ENCODE data around the gene AIFM2.
A peak's percentile ranks its signal among the peaks of the same experiment; 100 is the strongest.

AIFM2 gene

GRCh38 chr10:70158113-70158512, 25.5 kb upstream of the AIFM2 start:
- no peak overlapping the region for H3K9ac ChIP-seq (ENCODE audit: low read length)
- WGBS (ENCODE audit: extremely low coverage, insufficient coverage, low lambda C conversion rate), result no CpG with 5 or more reads among the region's 2 CpGs

GRCh38 chr10:70155255-70155838, 22.7 kb upstream of the AIFM2 start:
- H3K56ac ChIP-seq (ENCODE audit: low read length), result no peak overlapping the region
- H3K9ac ChIP-seq (ENCODE audit: low read length), result no peak overlapping the region
- no peak for DNase-seq
- H3K18ac ChIP-seq (ENCODE audit: low read length), result no peak overlapping the region
- WGBS (ENCODE audit: extremely low coverage, insufficient coverage, low lambda C conversion rate), result no CpG with 5 or more reads among the region's 3 CpGs
- no peak overlapping the region for H4K5ac ChIP-seq (ENCODE audit: low read length)
- no peak overlapping the region for H4K8ac ChIP-seq (ENCODE audit: low read depth, low read length)
- no peak overlapping the region for H2BK120ac ChIP-seq (ENCODE audit: low read depth, low read length)
- no peak overlapping the region for H3K4ac ChIP-seq (ENCODE audit: low read depth, low read length)
- H2BK15ac ChIP-seq (replicated peaks; ENCODE audit: low read depth), result no peak overlapping the region
- H3K27ac ChIP-seq (ENCODE audit: low read depth, low read length), result no peak overlapping the region
- no peak overlapping the region for H2AK5ac ChIP-seq (ENCODE audit: low read length)
- no peaks in the 10 kb centered on the region for H3K27me3 ChIP-seq (ENCODE audit: insufficient read depth, low read length, poor library complexity)
- H3K4me2 ChIP-seq (ENCODE audit: low read length), result no peak overlapping the region
- H3K79me1 ChIP-seq (ENCODE audit: low read length), result peaks cover 1% of the 10 kb centered on the region
- no peak overlapping the region for H2BK5ac ChIP-seq (ENCODE audit: low read length)
- no peaks in the 10 kb centered on the region for H3K79me2 ChIP-seq (ENCODE audit: control insufficient read depth, insufficient read depth, low read length)
- no peaks in the 10 kb centered on the region for H3K4me1 ChIP-seq (ENCODE audit: control insufficient read depth, low read depth, low read length)
- H3K4me3 ChIP-seq (ENCODE audit: low read length), result no peak overlapping the region
- H3K36me3 ChIP-seq (ENCODE audit: control insufficient read depth, insufficient read depth, low read length), result peaks cover 8% of the 10 kb centered on the region
- no peak overlapping the region for H3K23ac ChIP-seq (ENCODE audit: low read length)

More at GRCh38 chr10:70158113-70158512, 25.5 kb upstream of the AIFM2 start:
- no peak overlapping the region for H3K56ac ChIP-seq (ENCODE audit: low read length)
- no peaks in the 10 kb centered on the region for H3K27me3 ChIP-seq (ENCODE audit: insufficient read depth, low read length, poor library complexity)
- H3K79me2 ChIP-seq (ENCODE audit: control insufficient read depth, insufficient read depth, low read length), result peaks cover 8% of the 10 kb centered on the region
- peaks cover 7% of the 10 kb centered on the region for H3K79me1 ChIP-seq (ENCODE audit: low read length)
- no peak overlapping the region for H4K8ac ChIP-seq (ENCODE audit: low read depth, low read length)
- H2BK15ac ChIP-seq (replicated peaks; ENCODE audit: low read depth), result no peak overlapping the region
- no peak overlapping the region for H2BK5ac ChIP-seq (ENCODE audit: low read length)
- H2AK5ac ChIP-seq (ENCODE audit: low read length), result no peak overlapping the region
- H3K4me3 ChIP-seq (ENCODE audit: low read length), result no peak overlapping the region
- no peak overlapping the region for H3K4me2 ChIP-seq (ENCODE audit: low read length)
- H3K18ac ChIP-seq (ENCODE audit: low read length), result no peak overlapping the region
- no peak overlapping the region for H2BK120ac ChIP-seq (ENCODE audit: low read depth, low read length)
- no peak for DNase-seq
- no peak overlapping the region for H3K4ac ChIP-seq (ENCODE audit: low read depth, low read length)
- H3K27ac ChIP-seq (ENCODE audit: low read depth, low read length), result no peak overlapping the region
- no peak overlapping the region for H3K23ac ChIP-seq (ENCODE audit: low read length)
- H4K5ac ChIP-seq (ENCODE audit: low read length), result no peak overlapping the region
- peaks cover 4% of the 10 kb centered on the region for H3K36me3 ChIP-seq (ENCODE audit: control insufficient read depth, insufficient read depth, low read length)
- no peaks in the 10 kb centered on the region for H3K4me1 ChIP-seq (ENCODE audit: control insufficient read depth, low read depth, low read length)

DNA sequence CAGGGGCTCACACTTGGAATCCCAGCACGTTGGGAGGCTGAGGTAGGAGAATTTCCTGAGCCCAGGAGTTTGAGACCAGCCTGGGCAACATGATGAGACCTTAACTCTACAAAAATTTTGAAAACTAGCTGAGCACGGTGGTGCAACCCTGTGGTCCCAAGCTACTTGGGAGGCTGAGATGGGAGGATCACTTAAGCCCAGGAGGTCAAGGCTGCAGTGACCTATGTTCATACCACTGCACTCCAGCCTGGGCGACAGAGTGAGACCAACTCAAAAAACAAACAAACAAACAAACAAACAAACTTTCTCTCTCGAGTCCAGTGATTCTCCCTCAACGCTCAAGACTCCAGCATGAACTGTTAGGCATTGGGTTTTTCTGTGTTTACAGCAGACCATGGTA, 15.9 kb upstream of the AIFM2 start:
- Histone ChIP-seq H4K5ac (ENCODE audit: low read length) (no peak overlapping the region), H3K79me1 (ENCODE audit: low read length) (peaks cover 6% of the 10 kb centered on the region), H3K56ac (ENCODE audit: low read length) (no peak overlapping the region), H3K79me2 (ENCODE audit: control insufficient read depth, insufficient read depth, low read length) (no peaks in the 10 kb centered on the region), H2AK5ac (ENCODE audit: low read length) (no peak overlapping the region), H3K36me3 (ENCODE audit: control insufficient read depth, insufficient read depth, low read length) (peaks cover 6% of the 10 kb centered on the region), H3K23ac (ENCODE audit: low read length) (no peak overlapping the region), H3K4me2 (ENCODE audit: low read length) (no peak overlapping the region), H3K4me1 (ENCODE audit: control insufficient read depth, low read depth, low read length) (peaks cover 3% of the 10 kb centered on the region), H4K8ac (ENCODE audit: low read depth, low read length) (no peak overlapping the region), H2BK15ac (replicated peaks; ENCODE audit: low read depth) (no peak overlapping the region), H3K4ac (ENCODE audit: low read depth, low read length) (no peak overlapping the region), H3K4me3 (ENCODE audit: low read length) (no peak overlapping the region), H3K27me3 (ENCODE audit: insufficient read depth, low read length, poor library complexity) (no peaks in the 10 kb centered on the region), H3K18ac (ENCODE audit: low read length) (no peak overlapping the region), H3K9ac (ENCODE audit: low read length) (no peak overlapping the region), H2BK5ac (ENCODE audit: low read length) (no peak overlapping the region), H3K27ac (ENCODE audit: low read depth, low read length) (no peak overlapping the region), H2BK120ac (ENCODE audit: low read depth, low read length) (no peak overlapping the region)
- no CpG with 5 or more reads among the region's 5 CpGs for WGBS (ENCODE audit: extremely low coverage, insufficient coverage, low lambda C conversion rate)
- no peak for DNase-seq

- Histone ChIP-seq H3K18ac (ENCODE audit: low read length) (no peak overlapping the region), H4K5ac (ENCODE audit: low read length) (no peak overlapping the region), H2BK5ac (ENCODE audit: low read length) (no peak overlapping the region), H3K27me3 (ENCODE audit: insufficient read depth, low read length, poor library complexity) (no peaks in the 10 kb centered on the region), H2BK15ac (replicated peaks; ENCODE audit: low read depth) (no peak overlapping the region), H3K79me2 (ENCODE audit: control insufficient read depth, insufficient read depth, low read length) (no peaks in the 10 kb centered on the region), H4K8ac (ENCODE audit: low read depth, low read length) (no peak overlapping the region), H3K23ac (ENCODE audit: low read length) (no peak overlapping the region), H2AK5ac (ENCODE audit: low read length) (no peak overlapping the region), H3K27ac (ENCODE audit: low read depth, low read length) (no peak overlapping the region), H3K79me1 (ENCODE audit: low read length) (peaks cover 6% of the 10 kb centered on the region), H3K4ac (ENCODE audit: low read depth, low read length) (no peak overlapping the region), H2BK120ac (ENCODE audit: low read depth, low read length) (no peak overlapping the region), H3K36me3 (ENCODE audit: control insufficient read depth, insufficient read depth, low read length) (peaks cover 6% of the 10 kb centered on the region), H3K4me3 (ENCODE audit: low read length) (no peak overlapping the region), H3K4me1 (ENCODE audit: control insufficient read depth, low read depth, low read length) (peaks cover 3% of the 10 kb centered on the region), H3K56ac (ENCODE audit: low read length) (no peak overlapping the region), H3K4me2 (ENCODE audit: low read length) (no peak overlapping the region), H3K9ac (ENCODE audit: low read length) (peak overlapping the region; percentile 31)
- no CpG with 5 or more reads among the region's 2 CpGs for WGBS (ENCODE audit: extremely low coverage, insufficient coverage, low lambda C conversion rate)
- no peak for DNase-seq
These were observed 14.6 kb upstream of the AIFM2 start for GRCh38 chr10:70147259-70147625.

GRCh38 chr10:70146489-70147258, 14.0 kb upstream of the AIFM2 start, which contains the start of gene TYSND1:
TSS of gene TYSND1 (minus strand) at chr10:70146700. CDS start at chr10:70146586, 114 bp downstream.
- WGBS (ENCODE audit: extremely low coverage, insufficient coverage, low lambda C conversion rate), result no CpG with 5 or more reads among the region's 39 CpGs
- peaks cover 3% of the 10 kb centered on the region for H3K36me3 ChIP-seq (ENCODE audit: control insufficient read depth, insufficient read depth, low read length)
- H3K27me3 ChIP-seq (ENCODE audit: insufficient read depth, low read length, poor library complexity), result no peaks in the 10 kb centered on the region
- no peak within 1 kb of the TSS for H2BK15ac ChIP-seq (replicated peaks; ENCODE audit: low read depth)
- DNase-seq, result peak; percentile 100
- no peak within 1 kb of the TSS for H3K23ac ChIP-seq (ENCODE audit: low read length)
- H3K27ac ChIP-seq (ENCODE audit: low read depth, low read length), result peak within 1 kb of the TSS; percentile 66
- no peak within 1 kb of the TSS for H4K5ac ChIP-seq (ENCODE audit: low read length)
- H3K4me3 ChIP-seq (ENCODE audit: low read length), result peak within 1 kb of the TSS; percentile 40
- peak within 1 kb of the TSS; percentile 86 for H3K4me2 ChIP-seq (ENCODE audit: low read length)
- H2BK120ac ChIP-seq (ENCODE audit: low read depth, low read length), result no peak within 1 kb of the TSS
- H3K79me2 ChIP-seq (ENCODE audit: control insufficient read depth, insufficient read depth, low read length), result no peaks in the 10 kb centered on the region
- no peak within 1 kb of the TSS for H2AK5ac ChIP-seq (ENCODE audit: low read length)
- peaks cover 3% of the 10 kb centered on the region for H3K4me1 ChIP-seq (ENCODE audit: control insufficient read depth, low read depth, low read length)
- H3K4ac ChIP-seq (ENCODE audit: low read depth, low read length), result no peak within 1 kb of the TSS
- no peak within 1 kb of the TSS for H4K8ac ChIP-seq (ENCODE audit: low read depth, low read length)
- peak within 1 kb of the TSS; percentile 23 for H2BK5ac ChIP-seq (ENCODE audit: low read length)
- H3K9ac ChIP-seq (ENCODE audit: low read length), result peak within 1 kb of the TSS; percentile 89
- peak within 1 kb of the TSS; percentile 35 for H3K18ac ChIP-seq (ENCODE audit: low read length)
- H3K79me1 ChIP-seq (ENCODE audit: low read length), result peaks cover 6% of the 10 kb centered on the region
- H3K56ac ChIP-seq (ENCODE audit: low read length), result peak within 1 kb of the TSS; percentile 94

Data from mesendoderm (in vitro differentiated cells).